ENCODE measurements around the gene ADAM15. TPM values are rescaled to one million over a fixed set of nuclear protein-coding genes. Genes with fewer than 3 reads are reported as not detected.

Gene ADAM15
- polyA plus RNA-seq, 1 of the 3 experiments (the other 2 are of a cell fraction), result 60.1 TPM

- TF ChIP-seq EP300 (IDR thresholded peaks at IDR 0.05; ENCODE audit: borderline replicate concordance in 1 of 2, low read depth in 1 of 2, low read length in 1 of 2), result no peak
- Histone ChIP-seq H4K20me1 (ENCODE audit: insufficient read depth) (no peaks in the 10 kb centered on the region), H2AFZ (ENCODE audit: low read depth) (no peak overlapping the region), H3K9me3 (no peaks in the 10 kb centered on the region), H3K4me1 (ENCODE audit: control insufficient read depth in 1 of 2, insufficient read depth in 2 of 2, low read depth in 1 of 2, low read length in 1 of 2) (peaks cover 7 to 15% of the 10 kb centered on the region in 2 experiments; a peak in 1 of 4 replicates), H3K4me3 (ENCODE audit: low read depth in 2 of 2, low read length in 1 of 2) (no peak overlapping the region), H3K27ac (ENCODE audit: low read depth in 2 of 2, low read length in 1 of 2) (no peak overlapping the region), H3K4me2 (no peak overlapping the region), H3K36me3 (replicated peaks in 1 of 2; ENCODE audit: control insufficient read depth in 1 of 2, insufficient read depth in 2 of 2, low read length in 1 of 2) (no peaks in the 10 kb centered on the region), H3K9me2 (no peaks in the 10 kb centered on the region), H3K79me2 (ENCODE audit: insufficient read depth) (no peaks in the 10 kb centered on the region), H3F3A (replicated peaks; ENCODE audit: insufficient read depth) (no peaks in the 10 kb centered on the region), H3K9ac (no peak overlapping the region), H3K27me3 (ENCODE audit: insufficient read depth) (no peaks in the 10 kb centered on the region)
- ChIA-PET CTCF (interaction anchor here (1.0 to 26.0 kb wide), 11 partner anchors 8 to 124 kb away, joined by 3 to 573 read pairs (median 18); partner anchors contain the start of genes ADAM15, EFNA3 and EFNA4), POLR2A (interaction anchor here (1.1 to 1.6 kb wide), 3 partner anchors 15 to 44 kb away, joined by 3 to 5 read pairs (median 4); no protein-coding TSS in a partner anchor)
- WGBS (ENCODE audit: low lambda C conversion rate), result 86% methylated on average over 11 of the region's 12 CpGs
- no peak for DNase-seq
Observed at GRCh38 chr1:155043301-155043702, 7.8 kb upstream of the ADAM15 start.

DNA sequence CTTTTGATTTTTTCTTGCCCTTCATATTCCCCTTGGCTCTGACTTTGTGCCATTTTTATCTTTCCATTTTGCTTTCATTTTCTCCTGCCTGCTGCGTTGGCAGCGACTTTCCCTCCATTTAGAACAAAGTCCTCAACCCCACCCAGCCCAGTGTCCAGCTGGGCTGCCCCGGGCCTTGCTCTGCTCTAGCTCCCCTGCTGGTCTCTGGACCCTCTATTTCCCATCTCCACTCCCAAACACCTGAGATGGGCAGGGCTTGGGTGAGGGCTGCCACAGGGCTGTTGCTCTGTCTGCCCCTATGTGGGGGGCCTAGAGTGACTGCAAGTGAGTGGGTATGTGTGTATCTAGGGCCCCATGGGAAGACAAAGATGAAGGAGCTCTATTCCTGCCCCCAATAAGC, 7.3 kb upstream of the ADAM15 start:
- Histone ChIP-seq H3K79me2 (ENCODE audit: insufficient read depth) (no peaks in the 10 kb centered on the region), H3K9me2 (no peaks in the 10 kb centered on the region), H3K4me3 (ENCODE audit: low read depth in 2 of 2, low read length in 1 of 2) (no peak overlapping the region), H3K9ac (no peak overlapping the region), H3F3A (replicated peaks; ENCODE audit: insufficient read depth) (no peaks in the 10 kb centered on the region), H3K27me3 (ENCODE audit: insufficient read depth) (no peaks in the 10 kb centered on the region), H4K20me1 (ENCODE audit: insufficient read depth) (no peaks in the 10 kb centered on the region), H3K4me2 (no peak overlapping the region), H3K4me1 (ENCODE audit: control insufficient read depth in 1 of 2, insufficient read depth in 2 of 2, low read depth in 1 of 2, low read length in 1 of 2) (peaks cover 7 to 15% of the 10 kb centered on the region in 2 experiments; a peak in 1 of 4 replicates), H2AFZ (ENCODE audit: low read depth) (no peak overlapping the region; the same call in 1 of the 2 replicates), H3K27ac (ENCODE audit: low read depth in 2 of 2, low read length in 1 of 2) (no peak overlapping the region), H3K9me3 (no peaks in the 10 kb centered on the region), H3K36me3 (replicated peaks in 1 of 2; ENCODE audit: control insufficient read depth in 1 of 2, insufficient read depth in 2 of 2, low read length in 1 of 2) (no peaks in the 10 kb centered on the region)
- CTCF ChIA-PET, result interaction anchor here (1.0 to 26.0 kb wide), 12 partner anchors 11 to 124 kb away, joined by 3 to 573 read pairs (median 14); partner anchors contain the start of genes DCST1, DCST2, EFNA3 and EFNA4
- WGBS (ENCODE audit: low lambda C conversion rate), result 90% methylated on average over 3 of the region's 3 CpGs
- POLR2A ChIA-PET, result interaction anchor here (0.7 to 1.6 kb wide), 6 partner anchors 9 to 83 kb away, joined by 3 to 8 read pairs (median 4); no protein-coding TSS in a partner anchor
- no peak for DNase-seq
- TF ChIP-seq CHD2 (IDR thresholded peaks at IDR 0.05; ENCODE audit: low read length, partially characterized antibody) (no peak), TCF12 (IDR thresholded peaks at IDR 0.05) (no peak), YY1 (IDR thresholded peaks at IDR 0.05; ENCODE audit: low read depth) (no peak), MXI1 (IDR thresholded peaks at IDR 0.05; ENCODE audit: low read depth, low read length) (no peak), USF1 (IDR thresholded peaks at IDR 0.05; ENCODE audit: borderline replicate concordance, low read depth) (no peak), RCOR1 (IDR thresholded peaks at IDR 0.05; ENCODE audit: low read length) (no peak), FOXJ3 (CRISPR knock-in tag; IDR thresholded peaks at IDR 0.05) (no peak)

- POLR2A ChIA-PET, result interaction anchor here (0.6 to 1.6 kb wide), 7 partner anchors 8 to 83 kb away, joined by 3 to 8 read pairs (median 4); no protein-coding TSS in a partner anchor
- H3K27me3 ChIP-seq (ENCODE audit: insufficient read depth), result no peaks in the 10 kb centered on the region
- no peak for TF ChIP-seq NFIC (IDR thresholded peaks at IDR 0.05; ENCODE audit: borderline replicate concordance)
- TF ChIP-seq, protein P1, sequence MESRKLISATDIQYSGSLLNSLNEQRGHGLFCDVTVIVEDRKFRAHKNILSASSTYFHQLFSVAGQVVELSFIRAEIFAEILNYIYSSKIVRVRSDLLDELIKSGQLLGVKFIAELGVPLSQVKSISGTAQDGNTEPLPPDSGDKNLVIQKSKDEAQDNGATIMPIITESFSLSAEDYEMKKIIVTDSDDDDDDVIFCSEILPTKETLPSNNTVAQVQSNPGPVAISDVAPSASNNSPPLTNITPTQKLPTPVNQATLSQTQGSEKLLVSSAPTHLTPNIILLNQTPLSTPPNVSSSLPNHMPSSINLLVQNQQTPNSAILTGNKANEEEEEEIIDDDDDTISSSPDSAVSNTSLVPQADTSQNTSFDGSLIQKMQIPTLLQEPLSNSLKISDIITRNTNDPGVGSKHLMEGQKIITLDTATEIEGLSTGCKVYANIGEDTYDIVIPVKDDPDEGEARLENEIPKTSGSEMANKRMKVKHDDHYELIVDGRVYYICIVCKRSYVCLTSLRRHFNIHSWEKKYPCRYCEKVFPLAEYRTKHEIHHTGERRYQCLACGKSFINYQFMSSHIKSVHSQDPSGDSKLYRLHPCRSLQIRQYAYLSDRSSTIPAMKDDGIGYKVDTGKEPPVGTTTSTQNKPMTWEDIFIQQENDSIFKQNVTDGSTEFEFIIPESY (IDR thresholded peaks at IDR 0.05; ENCODE audit: borderline replicate concordance, low read depth), result no peak
- no peak for TF ChIP-seq RCOR1 (IDR thresholded peaks at IDR 0.05; ENCODE audit: low read length)
- TF ChIP-seq REST (IDR thresholded peaks at IDR 0.05; ENCODE audit: low read depth, low read length), result no peak
- no peak for TF ChIP-seq MXI1 (IDR thresholded peaks at IDR 0.05; ENCODE audit: low read depth, low read length)
- no peak for TF ChIP-seq EZH2phosphoT487 (IDR thresholded peaks at IDR 0.05; ENCODE audit: borderline replicate concordance, low read depth)
- TF ChIP-seq ELF1 (IDR thresholded peaks at IDR 0.05), result no peak
- TF ChIP-seq RXRA (IDR thresholded peaks at IDR 0.05; ENCODE audit: borderline replicate concordance, low read depth), result no peak
- TF ChIP-seq YY1 (IDR thresholded peaks at IDR 0.05; ENCODE audit: low read depth), result no peak
- TF ChIP-seq GABPA (IDR thresholded peaks at IDR 0.05; ENCODE audit: low read depth), result no peak
Observed at GRCh38 chr1:155044365-155044764, 6.8 kb upstream of the ADAM15 start.

More at GRCh38 chr1:155044365-155044764, 6.8 kb upstream of the ADAM15 start:
- H3K36me3 ChIP-seq (replicated peaks in 1 of 2; ENCODE audit: control insufficient read depth in 1 of 2, insufficient read depth in 2 of 2, low read length in 1 of 2), result no peaks in the 10 kb centered on the region
- no peak overlapping the region for H3K4me3 ChIP-seq (ENCODE audit: low read depth in 2 of 2, low read length in 1 of 2)
- no peak overlapping the region for H3K4me2 ChIP-seq
- no peaks in the 10 kb centered on the region for H4K20me1 ChIP-seq (ENCODE audit: insufficient read depth)
- H2AFZ ChIP-seq (ENCODE audit: low read depth), result no peak overlapping the region
- 87% methylated on average over 6 of the region's 6 CpGs for WGBS (ENCODE audit: low lambda C conversion rate)
- CTCF ChIA-PET, result interaction anchor here (0.6 to 26.0 kb wide), 19 partner anchors 10 to 341 kb away, joined by 3 to 573 read pairs (median 7); partner anchors contain the start of genes DCST1, DCST2, EFNA3 and EFNA4
- H3K9ac ChIP-seq, result no peak overlapping the region
- H3K9me3 ChIP-seq, result no peaks in the 10 kb centered on the region
- no peak overlapping the region for H3K27ac ChIP-seq (ENCODE audit: low read depth in 2 of 2, low read length in 1 of 2)
- H3K79me2 ChIP-seq (ENCODE audit: insufficient read depth), result no peaks in the 10 kb centered on the region
- no peak for DNase-seq
- H3K4me1 ChIP-seq (ENCODE audit: control insufficient read depth in 1 of 2, insufficient read depth in 2 of 2, low read depth in 1 of 2, low read length in 1 of 2), result peaks cover 7 to 20% of the 10 kb centered on the region in 2 experiments; a peak in 2 of 4 replicates
- H3K9me2 ChIP-seq, result no peaks in the 10 kb centered on the region
- peaks cover under 1% of the 10 kb centered on the region for H3F3A ChIP-seq (replicated peaks; ENCODE audit: insufficient read depth)

Measured in SK-N-SH (cell line).